Type B pancreatic cell (in vitro differentiated cells): ENCODE results near the gene OTP. TPM values are rescaled to one million over a fixed set of nuclear protein-coding genes. Genes with fewer than 3 reads are reported as not detected.

ENCODE experiments used
- total RNA-seq: library from RNA; stranded (reverse); gene quantifications from 2 replicates; pipeline ENCODE4 v1.2.1, GENCODE V29; 2021; ENCODE audit warnings: low replicate concordance

The OTP gene
- total RNA-seq, 1 donor from 2014 or later, result 0.17 TPM

Other genes with a start within 250 kb of the OTP start
- gene WDR41, start 146.4 kb downstream of the OTP start, total RNA-seq, result 59.6 and 66.1 TPM in 2 replicates
- 208 and 226 TPM in 2 replicates for gene TBCA, start 137.6 kb upstream of the OTP start, total RNA-seq